Lung (tissue), 12 donors: ENCODE data around the gene AKT1. TPM values are rescaled to one million over a fixed set of nuclear protein-coding genes. Genes with fewer than 3 reads are reported as not detected.

ENCODE experiments used
- ATAC-seq: fragments of 200-7000 bp; cut with Tn5 transposase; one replicate; pipeline ENCODE4 v1.9.1; 2020; ENCODE audit warnings: moderate number of reproducible peaks; ENCODE audit not compliant: insufficient read depth, low FRiP score
- DNase-seq, 3 donors: peaks; one replicate each; pipeline ENCODE4 v3.0.0-alpha.2; 2013 to 2017
- H3K27ac ChIP-seq, 2 donors: one replicate each; pipeline ENCODE4 v1.5.1; 2013; ENCODE audit warnings: mild to moderate bottlenecking in 2 of 2, moderate library complexity in 2 of 2, control low read depth in 1 of 2, inconsistent platforms in 1 of 2, low read depth in 1 of 2, low read length in 1 of 2
- H3K27me3 ChIP-seq, 3 donors: one replicate each; pipeline ENCODE4 v1.5.1; 2013; ENCODE audit warnings: low read length in 2 of 3; ENCODE audit not compliant: control insufficient read depth in 3 of 3, insufficient read depth in 3 of 3
- H3K36me3 ChIP-seq, 4 donors: one replicate each; pipeline ENCODE4 v1.5.1; 2013; ENCODE audit warnings: low read length in 4 of 4, mild to moderate bottlenecking in 1 of 4, moderate library complexity in 1 of 4; ENCODE audit not compliant: control insufficient read depth in 4 of 4, insufficient read depth in 4 of 4
- H3K4me1 ChIP-seq, 5 donors: one replicate each; pipeline ENCODE4 v1.5.1; 2013; ENCODE audit warnings: low read length in 5 of 5, mild to moderate bottlenecking in 2 of 5, moderate library complexity in 1 of 5; ENCODE audit not compliant: control insufficient read depth in 5 of 5, insufficient read depth in 5 of 5
- H3K4me3 ChIP-seq: one replicate; pipeline ENCODE4 v1.5.1; 2013; ENCODE audit warnings: mild to moderate bottlenecking, control low read depth, moderate library complexity
- H3K9ac ChIP-seq, 2 donors: one replicate each; pipeline ENCODE4 v1.5.1; 2013; ENCODE audit warnings: low read length in 2 of 2, control low read depth in 1 of 2; ENCODE audit not compliant: insufficient read depth in 1 of 2
- H3K9me3 ChIP-seq, 4 donors: one replicate each; pipeline ENCODE4 v1.5.1; 2013; ENCODE audit warnings: low read length in 3 of 4, mild to moderate bottlenecking in 1 of 4, moderate library complexity in 1 of 4; ENCODE audit not compliant: control insufficient read depth in 4 of 4, insufficient read depth in 3 of 4
- CTCF ChIP-seq: IDR thresholded peaks from 2 replicates; pipeline ENCODE4 v1.5.1; 2012; ENCODE audit warnings: mild to moderate bottlenecking; ENCODE audit errors: control extremely low read depth, extremely low read depth
- WGBS, 2 donors: extraction: QIAGEN DNeasy Blood & Tissue Kit; methylation state at CpG; one replicate each; pipeline ENCODE4 v1.1.7; 2013; 5-methylcytosine and 5-hydroxymethylcytosine counted together
- polyA plus RNA-seq, 2 donors: library from polyadenylated mRNA; stranded (reverse); fragments of 200-250 nt; gene quantifications; one replicate each; pipeline ENCODE4 v1.2.1, GENCODE V29; 2013
- total RNA-seq, 2 donors: library from RNA; depleted of rRNA in 1 of 2; stranded (reverse); fragments of >200 nt in 1 of 2; gene quantifications; one replicate each; pipeline ENCODE4 v1.2.1, GENCODE V29; 2014 to 2021
- donor health status: control.
- donor health status: control.
- donor health status: Bipolar disorder and iron deficiency.
- donor health status: healthy.
- donor health status: DM: yes; HTN: yes; CAD: no.

AKT1 gene
- total and polyA plus RNA-seq, 4 donors: 142 to 224 (median 160) TPM

- Histone ChIP-seq H3K27ac (no peak overlapping the region), H3K27me3 (no peaks in the 10 kb centered on the region), H3K36me3 (no peaks in the 10 kb centered on the region), H3K4me3 (no peak overlapping the region), H3K9ac (no peak overlapping the region), H3K4me1 (peaks cover 0 to 10% (median 7%) of the 10 kb centered on the region in 5 donors), H3K9me3 (no peaks in the 10 kb centered on the region)
- ATAC-seq (no peak), DNase-seq (no peak)
- no peak for TF ChIP-seq CTCF
- WGBS, 2 donors: 92 to 93% methylated on average over 6 of the region's 6 CpGs
These were observed 12.9 kb upstream of the AKT1 start for GRCh38 chr14:104808456-104808855.

DNA sequence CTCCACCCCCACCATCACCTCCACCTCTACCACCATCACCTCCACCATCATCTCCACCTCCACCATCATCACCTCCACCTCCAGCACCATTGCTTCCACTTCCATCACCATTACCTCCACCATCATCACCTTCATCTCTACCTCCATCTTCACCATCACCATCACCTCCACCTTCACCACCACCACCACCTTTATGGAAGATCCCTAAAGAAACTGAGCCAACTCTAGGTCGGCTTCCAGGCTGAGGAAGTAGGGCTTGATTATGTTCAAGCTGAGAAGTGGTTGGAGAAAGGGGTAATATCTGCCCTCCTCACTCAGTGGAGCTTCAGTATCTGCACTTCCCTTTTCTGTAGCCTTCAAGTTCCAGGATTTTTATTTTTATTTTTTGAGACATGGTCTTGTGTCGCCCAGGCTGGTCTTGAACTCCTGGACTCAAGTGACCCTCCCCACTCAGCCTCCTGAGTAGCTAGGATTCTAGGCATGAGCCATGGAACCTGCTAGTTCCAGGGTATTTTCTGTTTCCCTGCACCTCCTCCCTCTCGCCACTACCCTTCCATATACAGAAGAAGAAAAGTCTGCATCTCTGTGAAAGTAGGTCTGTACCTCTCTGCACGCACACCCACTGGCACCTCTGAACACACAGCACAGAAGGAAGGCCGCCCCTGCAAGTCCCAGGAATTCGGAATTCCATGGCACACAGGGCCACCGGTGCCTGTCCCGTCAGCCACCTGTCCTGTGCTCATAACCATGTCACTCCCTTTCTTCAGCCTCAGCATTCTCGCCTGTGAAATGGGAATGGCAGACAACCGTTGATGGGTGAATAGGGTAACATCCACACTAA, 11.3 kb upstream of the AKT1 start:
- whole genome bisulfite sequencing, 2 donors: 83 to 87% methylated on average over 10 of the region's 10 CpGs
- no peaks in the 10 kb centered on the region for H3K9me3 ChIP-seq
- TF ChIP-seq CTCF: no peak
- DNase-seq: no peak
- no peaks in the 10 kb centered on the region for H3K36me3 ChIP-seq
- H3K27ac ChIP-seq: no peak overlapping the region
- H3K4me3 ChIP-seq: no peak overlapping the region
- no peak overlapping the region for H3K9ac ChIP-seq
- no peaks in the 10 kb centered on the region for H3K27me3 ChIP-seq
- ATAC-seq: no peak
- peaks cover 0 to 13% (median 9%) of the 10 kb centered on the region in 5 donors for H3K4me1 ChIP-seq

GRCh38 chr14:104805941-104806624, 10.5 kb upstream of the AKT1 start:
- Histone ChIP-seq H3K27me3 (no peaks in the 10 kb centered on the region), H3K9me3 (no peaks in the 10 kb centered on the region), H3K4me3 (no peak overlapping the region), H3K4me1 (peaks cover 0 to 19% (median 15%) of the 10 kb centered on the region in 5 donors), H3K27ac (no peak overlapping the region), H3K36me3 (no peaks in the 10 kb centered on the region), H3K9ac (no peak overlapping the region)
- 77 to 79% methylated on average over 11 to 14 of the region's 14 CpGs for WGBS, 2 donors
- ATAC-seq: no peak
- TF ChIP-seq CTCF: no peak
- DNase-seq: no peak
